ENCODE measurements around the gene IFT74. TPM values are rescaled to one million over a fixed set of nuclear protein-coding genes. Genes with fewer than 3 reads are reported as not detected.
"Not testable (repeated sequence)": the region's sequence is repeated elsewhere in the genome, so short reads cannot be mapped to it uniquely, and the experiment has no call there.

IFT74 gene
- total RNA-seq, 1 donor from 2014 or later: 9.2 TPM

- no peak for DNase-seq (ENCODE audit: extremely low read depth, low read depth, low spot score)
These were observed 109.1 kb downstream of the IFT74 start for GRCh38 chr9:27065288-27065687.

GRCh38 chr9:27073841-27074728 lies 117.9 kb downstream of the IFT74 start:
- DNase-seq (ENCODE audit: extremely low read depth, low read depth, low spot score): no peak

- DNase-seq (ENCODE audit: extremely low read depth, low read depth, low spot score): no peak
These were observed 122.5 kb downstream of the IFT74 start for GRCh38 chr9:27078685-27079084.

GRCh38 chr9:27085456-27085855 lies 129.2 kb downstream of the IFT74 start:
- no peak for DNase-seq (ENCODE audit: extremely low read depth, low read depth, low spot score)

GRCh38 chr9:27086818-27087680 lies 130.8 kb downstream of the IFT74 start:
- DNase-seq (ENCODE audit: extremely low read depth, low read depth, low spot score): no peak

DNA sequence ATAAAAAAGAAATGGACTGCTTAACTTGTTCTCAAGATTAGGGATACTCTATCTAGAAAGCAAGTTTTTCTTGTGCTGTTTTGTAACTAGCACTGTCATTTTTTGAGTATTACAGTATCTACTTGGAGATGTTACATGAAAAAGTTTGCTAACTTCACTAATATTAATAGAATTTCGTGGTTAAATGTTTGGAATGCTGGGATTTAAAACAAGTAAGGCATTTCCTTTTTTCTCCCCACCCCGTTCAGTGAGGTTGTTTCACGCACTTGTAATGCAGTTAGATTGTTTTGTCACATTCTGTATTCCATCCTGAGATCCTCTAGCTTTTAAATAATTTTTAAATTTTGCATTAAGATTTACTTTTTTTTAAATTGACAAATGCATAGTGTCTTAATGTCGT lies 132.8 kb downstream of the IFT74 start:
- DNase-seq (ENCODE audit: extremely low read depth, low read depth, low spot score): no peak

GRCh38 chr9:27089706-27090105 lies 133.5 kb downstream of the IFT74 start:
- no peak for DNase-seq (ENCODE audit: extremely low read depth, low read depth, low spot score)

DNA sequence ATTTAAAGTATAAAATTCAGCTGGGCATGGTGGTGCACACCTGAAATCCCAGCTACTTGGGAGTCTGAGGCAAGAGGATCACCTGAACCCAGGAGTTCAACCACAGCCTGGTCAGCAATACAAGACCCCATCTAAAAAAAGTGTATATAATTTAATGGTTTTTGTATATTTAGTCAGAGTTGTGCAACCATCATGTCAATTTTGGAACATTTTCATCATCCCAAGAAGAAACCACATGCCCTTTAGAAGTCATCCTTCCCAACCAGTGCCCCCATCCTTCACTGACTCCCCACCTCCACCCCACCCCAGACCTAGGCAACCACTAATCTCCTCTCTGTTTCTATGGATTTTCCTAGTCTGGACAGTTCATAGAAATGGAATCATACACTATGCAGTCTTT lies 134.0 kb downstream of the IFT74 start:
- DNase-seq (ENCODE audit: extremely low read depth, low read depth, low spot score): no peak

- no peak for DNase-seq (ENCODE audit: extremely low read depth, low read depth, low spot score)
These were observed 134.5 kb downstream of the IFT74 start for GRCh38 chr9:27090711-27091110.

GRCh38 chr9:27092496-27092895 lies 136.3 kb downstream of the IFT74 start:
- DNase-seq (ENCODE audit: extremely low read depth, low read depth, low spot score): not testable (repeated sequence)

GRCh38 chr9:27093384-27094067 lies 137.3 kb downstream of the IFT74 start:
- DNase-seq (ENCODE audit: extremely low read depth, low read depth, low spot score): not testable (repeated sequence)

GRCh38 chr9:27094640-27095298 lies 138.6 kb downstream of the IFT74 start:
- DNase-seq (ENCODE audit: extremely low read depth, low read depth, low spot score): no peak

DNA sequence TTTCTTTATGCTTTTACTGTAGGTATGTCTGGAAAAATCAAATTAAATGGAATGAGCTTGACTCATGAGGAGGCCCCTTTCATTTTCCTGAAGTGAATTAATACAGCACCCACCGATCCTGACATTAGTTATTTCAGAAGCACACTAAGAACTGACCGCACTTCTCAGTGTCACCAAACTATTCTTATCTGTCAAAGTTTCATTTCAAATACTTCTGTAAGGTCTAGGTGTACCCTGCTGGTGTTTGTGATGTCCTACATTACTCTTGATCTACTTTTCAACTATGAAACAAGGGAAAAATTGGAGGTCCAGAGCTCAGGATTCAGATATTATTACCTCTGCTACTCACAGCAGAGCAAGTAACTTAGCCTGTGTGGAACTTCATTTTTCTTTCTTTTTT lies 151.0 kb downstream of the IFT74 start:
- no peak for DNase-seq (ENCODE audit: extremely low read depth, low read depth, low spot score)

- no peak for DNase-seq (ENCODE audit: extremely low read depth, low read depth, low spot score)
These were observed 152.8 kb downstream of the IFT74 start, which contains the start of gene TEK for GRCh38 chr9:27108981-27109541. TSS of gene TEK (plus strand) at chr9:27109225. CDS start at chr9:27109591, 366 bp downstream.

- no peak for DNase-seq (ENCODE audit: extremely low read depth, low read depth, low spot score)
These were observed 153.4 kb downstream of the IFT74 start for GRCh38 chr9:27109621-27110020.

GRCh38 chr9:27110181-27110580 lies 154.0 kb downstream of the IFT74 start:
- no peak for DNase-seq (ENCODE audit: extremely low read depth, low read depth, low spot score)

GRCh38 chr9:27112235-27112634 lies 156.0 kb downstream of the IFT74 start:
- DNase-seq (ENCODE audit: extremely low read depth, low read depth, low spot score): no peak

Measured in glomerular endothelial cell (primary cell).